HCT116 (cell line): ENCODE measurements around the gene EPB41L4A. TPM values are rescaled to one million over a fixed set of nuclear protein-coding genes. Genes with fewer than 3 reads are reported as not detected.

Experiments used
- ATAC-seq: fragments of 200-7000 bp; cut with Tn5 transposase; 2 replicates; pipeline ENCODE4 v1.9.1; 2020; ENCODE audit warnings: mild to moderate bottlenecking, moderate library complexity
- BruUV-seq: library from RNA; stranded (reverse); fragments of 400-500 nt; replicated peaks from 2 replicates; lab custom pipeline; 2021; lab: Mats Ljungman, UMichigan
- CTCF ChIA-PET: fragments of 300-600 bp; sonication (Branson Sonifier 250); formaldehyde crosslinking; loops from one replicate; lab custom pipeline; 2021; ENCODE audit warnings: antibody characterized with exemption; lab: Charles Lee
- POLR2A ChIA-PET: fragments of 300-600, 350-600 bp; sonication (Branson Sonifier 250); formaldehyde crosslinking; loops from one replicate; lab custom pipeline; 2021; ENCODE audit warnings: antibody characterized with exemption; lab: Charles Lee
- RAD21 ChIA-PET, 2 experiments: fragments of 300-600 bp; sonication (Branson Sonifier 250); formaldehyde crosslinking; loops; one replicate each; lab custom pipeline; 2023; ENCODE audit warnings: low total read pairs in 2 of 2; ENCODE audit not compliant: uncharacterized antibody in 2 of 2, unreplicated experiment in 2 of 2, low non-redundant PET in 1 of 2; lab: Charles Lee
- DNase-seq: peaks from one replicate; pipeline ENCODE4 v3.0.0-alpha.2; 2010; ENCODE audit warnings: low read depth, low spot score
- H2AFZ ChIP-seq: fragments of 200-600 bp; shearing (Covaris generic), sonication (generic); 2 replicates; pipeline ENCODE4 v1.6.1; 2017; ENCODE audit warnings: low read depth, mixed run types, mixed read lengths, antibody characterized with exemption, low read length; ENCODE audit not compliant: poor library complexity, severe bottlenecking
- H3K27ac ChIP-seq: 2 replicates; pipeline ENCODE4 v1.5.1; 2012; ENCODE audit warnings: low read depth, low read length
- H3K27me3 ChIP-seq: fragments of 200-600 bp; sonication (generic); 2 replicates; pipeline ENCODE4 v1.6.1; 2016; ENCODE audit warnings: mixed run types, low read length, mixed read lengths; ENCODE audit not compliant: insufficient read depth
- H3K36me3 ChIP-seq, 2 experiments: fragments of 200-500 bp in 1 of 2; fragments of 200-600 bp in 1 of 2; sonication (Bioruptor generic) in 1 of 2; sonication (generic) in 1 of 2; 2 replicates each; pipeline versions ENCODE4 v1.5.1 to v1.6.1; 2014 to 2016; ENCODE audit warnings: low read length in 2 of 2, inconsistent platforms in 1 of 2, mixed read lengths in 1 of 2, mixed run types in 1 of 2; ENCODE audit not compliant: insufficient read depth in 2 of 2, control insufficient read depth in 1 of 2
- H3K4me1 ChIP-seq, 2 experiments: fragments of 200-600 bp in 1 of 2; sonication (generic) in 1 of 2; 2 replicates each; pipeline versions ENCODE4 v1.5.1 to v1.6.1; 2012 to 2017; ENCODE audit warnings: low read length in 2 of 2, inconsistent platforms in 1 of 2, mild to moderate bottlenecking in 1 of 2, mixed read lengths in 1 of 2, mixed run types in 1 of 2, moderate library complexity in 1 of 2; ENCODE audit not compliant: insufficient read depth in 2 of 2, control insufficient read depth in 1 of 2
- H3K4me2 ChIP-seq: fragments of 200-600 bp; sonication (generic); 2 replicates; pipeline ENCODE4 v1.6.1; 2017; ENCODE audit warnings: mixed run types, low read length, mixed read lengths
- H3K4me3 ChIP-seq, 2 experiments: fragments of 200-600 bp in 1 of 2; sonication (generic) in 1 of 2; replicated peaks in 1 of 2; 2 replicates each; pipeline ENCODE4 v1.5.1; 2011 to 2016; ENCODE audit warnings: low read length in 2 of 2, control low read depth in 1 of 2, low read depth in 1 of 2, mild to moderate bottlenecking in 1 of 2, mixed read lengths in 1 of 2, mixed run types in 1 of 2
- H3K79me2 ChIP-seq: fragments of 200-600 bp; sonication (generic); 2 replicates; pipeline ENCODE4 v1.6.1; 2017; ENCODE audit warnings: mild to moderate bottlenecking, mixed run types, low read length, moderate library complexity, mixed read lengths; ENCODE audit not compliant: insufficient read depth
- H3K9ac ChIP-seq: fragments of 200-600 bp; sonication (generic); 2 replicates; pipeline ENCODE4 v1.6.1; 2016; ENCODE audit warnings: low read length, mixed read lengths
- H3K9me2 ChIP-seq: fragments of 200-600 bp; sonication (generic), shearing (Covaris generic); 2 replicates; pipeline ENCODE4 v1.6.1; 2017; ENCODE audit warnings: mixed run types, mild to moderate bottlenecking, moderate library complexity; ENCODE audit not compliant: insufficient read depth
- H3K9me3 ChIP-seq, 2 experiments: fragments of 200-500 bp in 1 of 2; fragments of 200-600 bp in 1 of 2; sonication (Bioruptor generic) in 1 of 2; sonication (generic) in 1 of 2; 2 replicates each; pipeline ENCODE4 v1.6.1; 2014 to 2017; ENCODE audit warnings: low read length in 2 of 2, mixed read lengths in 2 of 2, inconsistent platforms in 1 of 2, low read depth in 1 of 2, mild to moderate bottlenecking in 1 of 2, mixed run types in 1 of 2, moderate library complexity in 1 of 2; ENCODE audit not compliant: control insufficient read depth in 1 of 2, insufficient read depth in 1 of 2
- H4K20me1 ChIP-seq: fragments of 200-600 bp; sonication (generic), shearing (Covaris generic); 2 replicates; pipeline ENCODE4 v1.6.1; 2017; ENCODE audit warnings: mixed run types, mild to moderate bottlenecking, moderate library complexity; ENCODE audit not compliant: insufficient read depth
- ATF3 ChIP-seq: IDR thresholded peaks from 2 replicates; pipeline ENCODE4 v1.6.1; 2012
- CEBPB ChIP-seq: IDR thresholded peaks from 2 replicates; pipeline ENCODE4 v1.6.1; 2012; ENCODE audit warnings: low read depth
- ELF1 ChIP-seq: IDR thresholded peaks from 2 replicates; pipeline ENCODE4 v1.6.1; 2012; ENCODE audit warnings: low read depth, borderline replicate concordance
- EZH2 ChIP-seq: fragments of 200-600 bp; sonication (generic); IDR thresholded peaks from 2 replicates; pipeline ENCODE4 v1.6.1; 2017; ENCODE audit warnings: antibody characterized with exemption, mixed run types
- EZH2phosphoT487 ChIP-seq: fragments of 200-600 bp; IDR thresholded peaks from 2 replicates; pipeline ENCODE4 v1.6.1; 2018; ENCODE audit warnings: antibody characterized with exemption, borderline replicate concordance
- FOSL1 ChIP-seq: IDR thresholded peaks from 2 replicates; pipeline ENCODE4 v1.6.1; 2012; ENCODE audit warnings: low read depth
- JUND ChIP-seq: IDR thresholded peaks from 2 replicates; pipeline ENCODE4 v1.6.1; 2012
- MAX ChIP-seq: IDR thresholded peaks from 2 replicates; pipeline ENCODE4 v1.6.1; 2012
- POLR2A ChIP-seq: IDR thresholded peaks from 2 replicates; pipeline ENCODE4 v1.7.0; 2011; ENCODE audit warnings: borderline replicate concordance; ENCODE audit not compliant: insufficient read depth, insufficient read length; ENCODE audit errors: extremely low read depth
- POLR2AphosphoS5 ChIP-seq: IDR thresholded peaks from 2 replicates; pipeline ENCODE4 v1.6.1; 2011; ENCODE audit warnings: mild to moderate bottlenecking, low read depth, low read length, moderate library complexity
- RAD21 ChIP-seq: IDR thresholded peaks from 2 replicates; pipeline ENCODE4 v1.6.1; 2012; ENCODE audit warnings: low read depth, mild to moderate bottlenecking
- SIN3A ChIP-seq: IDR thresholded peaks from 2 replicates; pipeline ENCODE4 v1.6.1; 2012; ENCODE audit warnings: low read depth
- SP1 ChIP-seq: IDR thresholded peaks from 2 replicates; pipeline ENCODE4 v1.6.1; 2012; ENCODE audit warnings: low read depth
- TCF7L2 ChIP-seq: IDR thresholded peaks from 2 replicates; pipeline ENCODE4 v1.7.0; 2011; ENCODE audit warnings: borderline replicate concordance, inconsistent platforms; ENCODE audit not compliant: insufficient read depth, insufficient read length; ENCODE audit errors: extremely low read depth
- YY1 ChIP-seq: IDR thresholded peaks from 2 replicates; pipeline ENCODE4 v1.6.1; 2011; ENCODE audit warnings: low read length, low read depth, moderate library complexity, mild to moderate bottlenecking; ENCODE audit not compliant: insufficient replicate concordance; ENCODE audit errors: extremely low read depth
- ZFX ChIP-seq: fragments of 450-650 bp; IDR thresholded peaks from 2 replicates; pipeline ENCODE4 v1.6.1; 2017
- intact Hi-C: fragments of 100-400 bp; cut with micrococcal nuclease; formaldehyde crosslinking; loops from 2 replicates; pipeline ENCODE4 v1.10.0; 2022
- total RNA-seq: library from RNA; stranded (reverse); gene quantifications from one replicate; pipeline ENCODE4 v1.2.1, GENCODE V29; 2021; ENCODE audit not compliant: unreplicated experiment

EPB41L4A gene
- total RNA-seq, 1 experiment from 2014 or later: 2.8 TPM

DNA sequence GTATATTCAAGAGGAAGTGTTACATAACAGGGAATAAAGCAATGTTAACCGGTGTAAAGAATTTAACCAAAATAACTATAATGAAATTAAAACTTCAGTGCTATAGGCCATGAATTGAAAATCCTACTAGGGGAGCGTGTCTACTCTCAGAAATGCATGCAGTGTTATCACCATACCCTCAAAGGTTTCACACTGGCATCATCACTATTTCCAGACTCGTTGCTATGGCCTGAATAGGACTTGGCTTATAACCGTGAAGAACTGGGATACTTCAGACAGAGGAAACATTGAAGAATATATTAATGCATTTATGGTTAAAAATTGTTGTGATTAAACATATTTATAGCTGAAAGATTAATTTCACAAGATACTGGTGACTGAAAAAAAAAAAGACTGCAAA, 154.9 kb downstream of the EPB41L4A start:
- ATAC-seq: no peak
- H3K9me2 ChIP-seq: no peaks in the 10 kb centered on the region
- H3K9me3 ChIP-seq: no peaks in the 10 kb centered on the region
- no peak for DNase-seq
- no peaks in the 10 kb centered on the region for H4K20me1 ChIP-seq
- ChIA-PET POLR2A (no interaction called here), CTCF (no interaction called here), RAD21 (no interaction called here)
- H3K27me3 ChIP-seq: 0 out of 2 replicates have a peak, but pooled peaks cover 5% of the 10 kb centered on the region
- no peaks in the 10 kb centered on the region for H3K79me2 ChIP-seq
- H3K36me3 ChIP-seq: no peaks in the 10 kb centered on the region
- H3K27ac ChIP-seq: no peak overlapping the region
- H2AFZ ChIP-seq: no peak overlapping the region
- no TSS peak for BruUV-seq
- H3K9ac ChIP-seq: no peak overlapping the region
- no peak overlapping the region for H3K4me3 ChIP-seq
- no peaks in the 10 kb centered on the region for H3K4me1 ChIP-seq
- TF ChIP-seq SP1: no peak
- no peak for TF ChIP-seq MAX
- TF ChIP-seq EZH2phosphoT487: no peak
- TF ChIP-seq SIN3A: no peak
- no peak for TF ChIP-seq JUND
- TF ChIP-seq YY1: no peak
- no peak for TF ChIP-seq CEBPB
- TF ChIP-seq TCF7L2: no peak
- no peak for TF ChIP-seq ATF3
- TF ChIP-seq POLR2AphosphoS5: no peak
- TF ChIP-seq FOSL1: no peak
- TF ChIP-seq POLR2A: no peak
- no peak for TF ChIP-seq ELF1
- no peak for TF ChIP-seq RAD21
- no peak for TF ChIP-seq EZH2
- TF ChIP-seq ZFX: no peak
- H3K4me2 ChIP-seq: no peak overlapping the region
- intact Hi-C loops: no loop called here
